Tibial nerve (tissue), 4 donors: ENCODE results near the gene UBR4. TPM values are rescaled to one million over a fixed set of nuclear protein-coding genes. Genes with fewer than 3 reads are reported as not detected.

Experiments used
- DNase-seq, 2 donors: peaks; one replicate each; pipeline ENCODE4 v3.0.0-alpha.2; 2019; ENCODE audit warnings: low spot score in 2 of 2
- H3K27ac ChIP-seq, 4 donors: fragments of 200-600 bp; sonication (generic) in 3 of 4; one replicate each; pipeline ENCODE4 v1.5.1; 2017 to 2019; ENCODE audit warnings: mild to moderate bottlenecking in 1 of 4
- H3K27me3 ChIP-seq, 2 donors: fragments of 200-600 bp; sonication (generic) in 1 of 2; one replicate each; pipeline versions ENCODE4 v1.5.1 to v1.6.0; 2017 to 2019
- H3K36me3 ChIP-seq, 3 donors: fragments of 200-600 bp; sonication (generic); one replicate each; pipeline ENCODE4 v1.5.1; 2018 to 2019
- H3K4me1 ChIP-seq, 4 donors: fragments of 200-600 bp; sonication (generic) in 3 of 4; one replicate each; pipeline ENCODE4 v1.5.1; 2017 to 2019
- H3K4me3 ChIP-seq, 4 donors: fragments of 200-600 bp; sonication (generic) in 3 of 4; one replicate each; pipeline ENCODE4 v1.5.1; 2017 to 2019; ENCODE audit warnings: mild to moderate bottlenecking in 1 of 4, moderate library complexity in 1 of 4
- H3K9me3 ChIP-seq, 4 donors: fragments of 200-600 bp; sonication (generic) in 3 of 4; one replicate each; pipeline ENCODE4 v1.5.1; 2017 to 2019
- EP300 ChIP-seq, 2 donors: sonication (generic); formaldehyde crosslinking; IDR thresholded peaks; one replicate each; pipeline ENCODE4 v1.6.1; 2017; ENCODE audit warnings: antibody characterized with exemption in 2 of 2, mild to moderate bottlenecking in 1 of 2
- POLR2A ChIP-seq, 2 donors: fragments of 450-650 bp; IDR thresholded peaks; one replicate each; pipeline ENCODE4 v1.6.1; 2017; ENCODE audit warnings: antibody characterized with exemption in 2 of 2, mild to moderate bottlenecking in 2 of 2, moderate library complexity in 2 of 2
- WGBS, 2 donors: methylation state at CpG; one replicate each; pipeline ENCODE4 v1.1.5; 2018; 5-methylcytosine and 5-hydroxymethylcytosine counted together
- total RNA-seq, 4 donors: library from RNA; depleted of rRNA; stranded (reverse); fragments of >200 nt; gene quantifications; one replicate each; pipeline ENCODE4 v1.1.0, GENCODE V29; 2016
- TF ChIP-seq, protein P1 (sequence below), 5 experiments: fragments of 200-600 bp in 3 of 5; fragments of 450-650 bp in 2 of 5; sonication (generic) in 3 of 5; IDR thresholded peaks; one replicate each; pipeline ENCODE4 v1.5.1; 2016 to 2019; ENCODE audit warnings: antibody characterized with exemption in 5 of 5, mild to moderate bottlenecking in 3 of 5, moderate library complexity in 2 of 5

Gene UBR4
- total RNA-seq, 4 donors from 2014 or later = 107 to 190 (median 142) TPM

DNA sequence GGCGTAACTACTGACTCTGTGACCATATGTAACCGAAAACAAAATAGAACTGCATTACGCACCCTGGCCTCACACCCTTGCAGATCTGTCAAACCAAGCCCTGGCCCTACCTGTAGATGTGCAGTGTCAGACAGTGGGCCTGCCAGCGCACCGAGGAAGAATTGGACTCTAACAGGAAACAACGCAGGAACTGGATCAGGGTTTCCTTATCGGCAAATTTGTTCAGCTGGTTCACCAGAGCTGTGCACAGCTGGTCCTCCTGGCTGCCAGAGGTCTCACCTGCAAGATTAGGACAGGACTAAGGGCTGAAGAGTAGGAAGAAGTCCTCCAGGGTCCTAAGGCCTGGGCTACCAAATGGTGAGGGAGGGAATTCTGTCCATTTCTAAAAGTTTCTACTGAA, 90.0 kb downstream of the UBR4 start:
- no peak overlapping the region for H3K27ac ChIP-seq
- no peaks in the 10 kb centered on the region for H3K27me3 ChIP-seq
- no peak overlapping the region for H3K4me3 ChIP-seq
- H3K4me1 ChIP-seq = no peaks in the 10 kb centered on the region
- DNase-seq = no peak
- WGBS, 2 donors = 94 to 98% methylated on average over 7 of the region's 7 CpGs
- peaks cover 12 to 100% (median 73%) of the 10 kb centered on the region in 3 donors for H3K36me3 ChIP-seq
- H3K9me3 ChIP-seq = no peaks in the 10 kb centered on the region
- no peak for TF ChIP-seq EP300 (IDR thresholded peaks at IDR 0.05)
- no peak for TF ChIP-seq POLR2A (IDR thresholded peaks at IDR 0.05)
- TF ChIP-seq, protein P1, sequence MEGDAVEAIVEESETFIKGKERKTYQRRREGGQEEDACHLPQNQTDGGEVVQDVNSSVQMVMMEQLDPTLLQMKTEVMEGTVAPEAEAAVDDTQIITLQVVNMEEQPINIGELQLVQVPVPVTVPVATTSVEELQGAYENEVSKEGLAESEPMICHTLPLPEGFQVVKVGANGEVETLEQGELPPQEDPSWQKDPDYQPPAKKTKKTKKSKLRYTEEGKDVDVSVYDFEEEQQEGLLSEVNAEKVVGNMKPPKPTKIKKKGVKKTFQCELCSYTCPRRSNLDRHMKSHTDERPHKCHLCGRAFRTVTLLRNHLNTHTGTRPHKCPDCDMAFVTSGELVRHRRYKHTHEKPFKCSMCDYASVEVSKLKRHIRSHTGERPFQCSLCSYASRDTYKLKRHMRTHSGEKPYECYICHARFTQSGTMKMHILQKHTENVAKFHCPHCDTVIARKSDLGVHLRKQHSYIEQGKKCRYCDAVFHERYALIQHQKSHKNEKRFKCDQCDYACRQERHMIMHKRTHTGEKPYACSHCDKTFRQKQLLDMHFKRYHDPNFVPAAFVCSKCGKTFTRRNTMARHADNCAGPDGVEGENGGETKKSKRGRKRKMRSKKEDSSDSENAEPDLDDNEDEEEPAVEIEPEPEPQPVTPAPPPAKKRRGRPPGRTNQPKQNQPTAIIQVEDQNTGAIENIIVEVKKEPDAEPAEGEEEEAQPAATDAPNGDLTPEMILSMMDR (IDR thresholded peaks at IDR 0.05) = no peak

GRCh38 chr1:19115082-19115808, 94.8 kb downstream of the UBR4 start:
- H3K27me3 ChIP-seq = no peaks in the 10 kb centered on the region
- H3K36me3 ChIP-seq = peaks cover 18 to 100% (median 90%) of the 10 kb centered on the region in 3 donors
- 77% methylated on average over 6 of the region's 6 CpGs for WGBS, 2 donors
- no peak for TF ChIP-seq EP300 (IDR thresholded peaks at IDR 0.05)
- no peaks in the 10 kb centered on the region for H3K9me3 ChIP-seq
- DNase-seq = no peak
- no peak overlapping the region for H3K4me3 ChIP-seq
- H3K27ac ChIP-seq = no peak overlapping the region
- no peaks in the 10 kb centered on the region for H3K4me1 ChIP-seq

DNA sequence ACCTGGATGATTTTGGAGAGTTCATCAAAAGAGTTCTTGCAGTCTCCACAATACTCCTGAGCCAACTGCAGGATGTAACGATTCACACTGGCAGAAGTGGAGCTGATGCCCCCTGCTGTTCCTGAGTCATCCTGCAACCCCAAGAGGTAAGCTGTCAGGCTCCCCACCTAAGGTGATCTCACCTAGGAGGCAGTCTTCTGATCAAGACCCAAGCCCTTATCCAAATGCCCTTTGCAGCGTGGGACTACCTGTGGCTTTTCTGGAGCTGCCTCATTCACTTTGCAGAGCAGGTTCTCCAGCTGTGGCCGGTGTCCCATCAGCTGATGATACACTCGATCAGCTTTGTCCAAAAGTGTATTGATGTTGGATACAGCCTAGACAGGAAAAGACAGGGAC, 96.4 kb downstream of the UBR4 start:
- H3K27ac ChIP-seq = no peak overlapping the region
- no peak overlapping the region for H3K4me3 ChIP-seq
- H3K4me1 ChIP-seq = no peaks in the 10 kb centered on the region
- no peak for TF ChIP-seq EP300 (IDR thresholded peaks at IDR 0.05)
- no peaks in the 10 kb centered on the region for H3K27me3 ChIP-seq
- 69 to 78% methylated on average over 4 of the region's 4 CpGs for WGBS, 2 donors
- H3K9me3 ChIP-seq = no peaks in the 10 kb centered on the region
- H3K36me3 ChIP-seq = peaks cover 18 to 100% (median 85%) of the 10 kb centered on the region in 3 donors
- no peak for DNase-seq

DNA sequence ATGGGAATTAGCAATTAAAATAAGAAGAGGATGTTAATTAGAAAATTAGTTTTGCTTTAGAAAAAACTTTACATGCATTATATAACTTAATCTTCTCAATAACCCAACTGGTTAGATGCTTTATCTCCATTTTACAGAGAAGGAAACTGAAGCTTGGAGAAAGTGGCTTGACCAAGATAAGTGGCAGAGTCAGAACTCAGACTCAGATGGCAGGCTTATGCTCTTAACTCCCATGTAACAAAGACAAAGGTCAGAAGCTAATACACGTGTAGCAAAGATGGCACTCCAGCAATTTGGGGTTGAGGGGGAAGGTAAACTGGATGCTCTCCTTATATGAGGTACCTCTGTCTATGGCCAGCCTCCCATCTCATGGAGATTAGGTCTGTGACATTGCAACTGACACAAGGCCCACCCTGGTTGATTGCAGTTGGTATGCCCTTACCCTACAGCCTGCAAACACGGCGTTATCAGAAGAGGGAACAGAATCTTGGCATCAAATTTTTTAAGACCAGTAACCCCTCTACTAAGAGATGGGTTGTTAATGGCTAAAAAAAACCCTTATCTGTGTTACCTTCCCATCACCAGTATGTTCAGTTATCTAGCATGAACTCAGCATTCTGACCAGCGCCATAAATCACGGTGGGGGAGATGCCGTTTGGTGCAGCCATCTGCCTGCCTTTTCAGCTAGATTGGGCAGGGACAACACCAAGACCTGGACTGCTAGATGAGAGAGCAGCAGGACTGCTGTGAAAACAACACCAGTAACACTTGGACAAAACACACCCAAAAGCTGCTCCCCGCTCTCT, 97.0 kb downstream of the UBR4 start:
- no peak for DNase-seq
- WGBS, 2 donors = 87 to 94% methylated on average over 7 of the region's 7 CpGs
- H3K4me1 ChIP-seq = no peaks in the 10 kb centered on the region
- H3K4me3 ChIP-seq = no peak overlapping the region
- no peaks in the 10 kb centered on the region for H3K27me3 ChIP-seq
- no peaks in the 10 kb centered on the region for H3K9me3 ChIP-seq
- no peak overlapping the region for H3K27ac ChIP-seq
- H3K36me3 ChIP-seq = peaks cover 18 to 100% (median 85%) of the 10 kb centered on the region in 3 donors
- TF ChIP-seq, protein P1 (IDR thresholded peaks at IDR 0.05) = no peak
- TF ChIP-seq POLR2A (IDR thresholded peaks at IDR 0.05) (no peak), EP300 (IDR thresholded peaks at IDR 0.05) (no peak)

DNA sequence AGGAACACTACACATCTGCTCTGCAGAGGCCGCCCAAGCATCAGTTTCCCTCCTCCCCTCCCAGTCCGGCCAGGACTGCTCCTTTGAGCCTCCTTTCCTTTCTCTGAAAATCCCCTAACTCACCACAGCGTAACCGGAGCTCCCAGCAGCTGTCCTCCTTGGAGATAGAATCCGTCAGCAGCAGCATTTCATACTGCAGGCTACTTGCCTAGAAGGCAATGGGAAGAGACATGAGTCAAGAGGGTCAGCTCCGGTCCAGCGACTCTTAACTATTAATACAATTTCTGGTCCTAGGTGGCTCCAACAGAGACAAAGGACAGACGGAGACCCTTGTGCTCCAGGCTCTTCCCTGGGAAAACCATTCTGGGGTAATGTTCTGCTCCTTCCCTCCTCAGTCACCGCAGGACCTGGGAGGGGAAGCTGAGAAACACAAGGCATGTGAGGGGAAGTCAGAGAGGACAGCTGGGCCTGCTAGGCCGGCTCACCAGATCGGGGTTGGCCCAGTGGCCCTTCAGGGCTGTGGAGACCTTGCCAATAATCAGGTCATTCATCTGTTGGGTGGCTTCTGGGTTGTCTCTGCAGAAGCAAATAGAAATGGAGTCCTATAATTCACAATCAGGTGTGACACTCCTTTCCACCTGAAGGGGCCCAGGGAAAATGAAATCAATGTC, 99.7 kb downstream of the UBR4 start:
- no peaks in the 10 kb centered on the region for H3K27me3 ChIP-seq
- H3K9me3 ChIP-seq = no peaks in the 10 kb centered on the region
- H3K36me3 ChIP-seq = peaks cover 9 to 100% (median 78%) of the 10 kb centered on the region in 3 donors
- WGBS, 2 donors = 90 to 91% methylated on average over 11 of the region's 11 CpGs
- no peak for DNase-seq
- TF ChIP-seq, protein P1 (IDR thresholded peaks at IDR 0.05) = no peak
- TF ChIP-seq EP300 (IDR thresholded peaks at IDR 0.05) = no peak
- TF ChIP-seq POLR2A (IDR thresholded peaks at IDR 0.05) = no peak
- no peak overlapping the region for H3K27ac ChIP-seq
- no peaks in the 10 kb centered on the region for H3K4me1 ChIP-seq
- H3K4me3 ChIP-seq = no peak overlapping the region
